Astrocyte (in vitro differentiated cells and primary cell): ENCODE measurements around the gene DYRK4. TPM values are rescaled to one million over a fixed set of nuclear protein-coding genes. Genes with fewer than 3 reads are reported as not detected.

Experiments
- DNase-seq: peaks from one replicate; pipeline ENCODE4 v3.0.0-alpha.2; 2010; ENCODE audit warnings: low read depth
- FAIRE-seq: peaks from 2 replicates; lab custom pipeline; 2011; peaks lifted over from hg19 to GRCh38; lab: Jason Lieb, UNC
- H2AFZ ChIP-seq: 2 replicates; pipeline ENCODE4 v1.6.0; 2012; ENCODE audit warnings: low read depth, low read length, inconsistent platforms
- H3K27ac ChIP-seq: 2 replicates; pipeline ENCODE4 v1.5.1; 2011; ENCODE audit warnings: low read depth, low read length, inconsistent platforms
- H3K27me3 ChIP-seq: 2 replicates; pipeline ENCODE4 v1.6.0; 2011; ENCODE audit warnings: low read length, inconsistent platforms; ENCODE audit not compliant: insufficient read depth
- H3K36me3 ChIP-seq: 2 replicates; pipeline ENCODE4 v1.5.1; 2011; ENCODE audit warnings: low read length, inconsistent platforms; ENCODE audit not compliant: insufficient read depth
- H3K4me1 ChIP-seq: 2 replicates; pipeline ENCODE4 v1.5.1; 2011; ENCODE audit warnings: low read length, inconsistent platforms; ENCODE audit not compliant: insufficient read depth
- H3K4me2 ChIP-seq: 2 replicates; pipeline ENCODE4 v1.6.0; 2012; ENCODE audit warnings: low read length, inconsistent platforms
- H3K4me3 ChIP-seq: 2 replicates; pipeline ENCODE4 v1.5.1; 2011; ENCODE audit warnings: low read depth, mild to moderate bottlenecking, low read length, inconsistent platforms; ENCODE audit not compliant: insufficient read depth
- H3K79me2 ChIP-seq: 2 replicates; pipeline ENCODE4 v1.6.0; 2012; ENCODE audit warnings: mild to moderate bottlenecking, low read length, inconsistent platforms; ENCODE audit not compliant: insufficient read depth
- H3K9ac ChIP-seq: 2 replicates; pipeline ENCODE4 v1.6.0; 2012; ENCODE audit warnings: mild to moderate bottlenecking, low read length, inconsistent platforms
- H3K9me3 ChIP-seq: 2 replicates; pipeline ENCODE4 v1.5.1; 2012; ENCODE audit warnings: low read depth, mild to moderate bottlenecking, low read length, inconsistent platforms; ENCODE audit not compliant: insufficient read depth
- H4K20me1 ChIP-seq: 2 replicates; pipeline ENCODE4 v1.6.0; 2012; ENCODE audit warnings: low read length, inconsistent platforms; ENCODE audit not compliant: insufficient read depth
- H3K27ac Mint-ChIP-seq: one replicate; pipeline ENCODE4 v1.8.0; 2021; ENCODE audit warnings: mild to moderate bottlenecking, mixed read lengths; ENCODE audit not compliant: unreplicated experiment
- H3K27me3 Mint-ChIP-seq: one replicate; pipeline ENCODE4 v1.8.0; 2021; ENCODE audit warnings: low read depth, mixed read lengths; ENCODE audit not compliant: unreplicated experiment
- H3K36me3 Mint-ChIP-seq: one replicate; pipeline ENCODE4 v1.8.0; 2021; ENCODE audit warnings: low read depth, mixed read lengths; ENCODE audit not compliant: unreplicated experiment
- H3K4me1 Mint-ChIP-seq: one replicate; pipeline ENCODE4 v1.8.0; 2021; ENCODE audit warnings: low read depth, mixed read lengths; ENCODE audit not compliant: unreplicated experiment
- H3K4me3 Mint-ChIP-seq: one replicate; pipeline ENCODE4 v1.8.0; 2021; ENCODE audit warnings: mild to moderate bottlenecking, moderate library complexity, mixed read lengths; ENCODE audit not compliant: unreplicated experiment
- H3K9me3 Mint-ChIP-seq: one replicate; pipeline ENCODE4 v1.8.0; 2021; ENCODE audit warnings: mild to moderate bottlenecking, mixed read lengths; ENCODE audit not compliant: unreplicated experiment
- CTCF ChIP-seq: IDR thresholded peaks from 2 replicates; pipeline ENCODE4 v1.5.1; 2011; ENCODE audit warnings: low read depth, mild to moderate bottlenecking, inconsistent platforms, low read length, moderate library complexity; ENCODE audit not compliant: insufficient read depth
- EZH2 ChIP-seq: IDR thresholded peaks from 2 replicates; pipeline ENCODE4 v1.6.1; 2012; ENCODE audit warnings: mild to moderate bottlenecking, low read length, inconsistent platforms; ENCODE audit not compliant: insufficient read depth
- total RNA-seq: library from RNA; stranded (reverse); gene quantifications from 2 replicates; pipeline ENCODE4 v1.2.1, GENCODE V29; 2021

DYRK4 gene
- total RNA-seq, 1 donor from 2014 or later, result 33.9 TPM

GRCh38 chr12:4535092-4535491 is 26.9 kb upstream of the DYRK4 start:
- Mint-ChIP-seq H3K9me3 (no peaks in the 10 kb centered on the region), H3K27ac (no peak overlapping the region), H3K4me3 (no peak overlapping the region), H3K36me3 (no peaks in the 10 kb centered on the region), H3K4me1 (peaks cover 7% of the 10 kb centered on the region), H3K27me3 (no peaks in the 10 kb centered on the region)
- Histone ChIP-seq H3K36me3 (peaks cover 16% of the 10 kb centered on the region), H3K4me1 (no peaks in the 10 kb centered on the region), H2AFZ (no peak overlapping the region), H3K27me3 (no peaks in the 10 kb centered on the region), H4K20me1 (no peaks in the 10 kb centered on the region), H3K9ac (no peak overlapping the region), H3K4me2 (no peak overlapping the region), H3K27ac (no peak overlapping the region), H3K4me3 (no peak overlapping the region), H3K79me2 (peaks cover 40% of the 10 kb centered on the region), H3K9me3 (no peaks in the 10 kb centered on the region)
- DNase-seq, result no peak
- FAIRE-seq, result no peak
- TF ChIP-seq EZH2 (no peak), CTCF (no peak)

GRCh38 chr12:4535871-4536270 is 26.1 kb upstream of the DYRK4 start:
- Histone ChIP-seq H3K27ac (no peak overlapping the region), H2AFZ (no peak overlapping the region), H3K4me2 (no peak overlapping the region), H3K27me3 (no peaks in the 10 kb centered on the region), H3K36me3 (peaks cover 16% of the 10 kb centered on the region), H4K20me1 (no peaks in the 10 kb centered on the region), H3K4me1 (no peaks in the 10 kb centered on the region), H3K4me3 (no peak overlapping the region), H3K79me2 (peaks cover 47% of the 10 kb centered on the region), H3K9me3 (no peaks in the 10 kb centered on the region), H3K9ac (no peak overlapping the region)
- H3K9me3 Mint-ChIP-seq, result no peaks in the 10 kb centered on the region
- no peak for DNase-seq
- no peaks in the 10 kb centered on the region for H3K36me3 Mint-ChIP-seq
- no peak for FAIRE-seq
- H3K4me1 Mint-ChIP-seq, result peaks cover 7% of the 10 kb centered on the region
- TF ChIP-seq EZH2 (no peak), CTCF (no peak)
- H3K27me3 Mint-ChIP-seq, result no peaks in the 10 kb centered on the region
- no peak overlapping the region for H3K4me3 Mint-ChIP-seq
- no peak overlapping the region for H3K27ac Mint-ChIP-seq

- peak; percentile 96 for DNase-seq
- H3K27ac ChIP-seq, result peak within 1 kb of the TSS; percentile 100
- TF ChIP-seq EZH2 (no peak), CTCF (no peak)
- H3K4me3 Mint-ChIP-seq, result peak within 1 kb of the TSS; percentile 97
- H3K79me2 ChIP-seq, result peaks cover 59% of the 10 kb centered on the region
- no peaks in the 10 kb centered on the region for H3K36me3 Mint-ChIP-seq
- no peaks in the 10 kb centered on the region for H3K27me3 Mint-ChIP-seq
- peak; percentile 68 for FAIRE-seq
- no peaks in the 10 kb centered on the region for H3K4me1 ChIP-seq
- no peaks in the 10 kb centered on the region for H4K20me1 ChIP-seq
- H3K36me3 ChIP-seq, result peaks cover 5% of the 10 kb centered on the region
- peak within 1 kb of the TSS; percentile 99 for H3K27ac Mint-ChIP-seq
- H3K4me3 ChIP-seq, result peak within 1 kb of the TSS; percentile 100
- H3K4me1 Mint-ChIP-seq, result peaks cover 7% of the 10 kb centered on the region
- H3K4me2 ChIP-seq, result peak within 1 kb of the TSS; percentile 90
- H2AFZ ChIP-seq, result peak within 1 kb of the TSS; percentile 98
- no peaks in the 10 kb centered on the region for H3K27me3 ChIP-seq
- H3K9ac ChIP-seq, result peak within 1 kb of the TSS; percentile 99
- no peaks in the 10 kb centered on the region for H3K9me3 ChIP-seq
- H3K9me3 Mint-ChIP-seq, result no peaks in the 10 kb centered on the region
Measured at GRCh38 chr12:4538207-4539160, 23.5 kb upstream of the DYRK4 start, which contains the start of gene RAD51AP1. Gene RAD51AP1 (plus strand): TSS chr12:4538890. CDS start chr12:4538940, 50 bp downstream.
